Nucleus accumbens (tissue), 56 donors: ENCODE measurements around the gene CYP4F2.
A peak's percentile ranks its signal among the peaks of the same experiment; 100 is the strongest.
"Not testable (repeated sequence)": the region's sequence is repeated elsewhere in the genome, so short reads cannot be mapped to it uniquely, and the experiment has no call there.

ENCODE experiments used
- DNase-seq, 56 donors: peaks; one replicate each; lab custom pipeline; 2025; lab: John Stamatoyannopoulos, UW

CYP4F2 gene

GRCh38 chr19:15897738-15898276 is at the start of gene CYP4F2:
Gene CYP4F2, minus strand, starts transcription at chr19:15898074. Its CDS starts 463 bp downstream, at chr19:15897611.
- peak in 1 of 56 donors; percentile 0 for DNase-seq

DNA sequence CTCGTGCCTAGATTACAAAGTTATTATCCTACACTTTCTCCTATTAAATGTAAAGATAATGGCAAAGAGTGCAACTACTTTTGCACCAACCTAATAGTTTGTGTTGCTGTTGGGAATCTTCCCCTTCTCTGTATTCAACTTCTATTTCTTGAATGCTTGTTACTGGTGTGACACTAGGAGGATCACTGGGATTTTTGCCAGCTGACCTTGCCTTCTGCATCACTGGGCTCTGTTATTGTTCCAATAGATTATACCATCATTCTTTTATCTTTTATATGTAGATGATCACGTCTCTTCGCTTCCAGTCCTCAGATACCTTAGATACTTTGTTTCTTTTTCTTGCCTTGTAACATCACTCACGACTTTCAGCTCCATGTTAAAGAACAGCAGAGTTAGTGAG is 47.4 kb upstream of the CYP4F2 start:
- DNase-seq = no peak

DNA sequence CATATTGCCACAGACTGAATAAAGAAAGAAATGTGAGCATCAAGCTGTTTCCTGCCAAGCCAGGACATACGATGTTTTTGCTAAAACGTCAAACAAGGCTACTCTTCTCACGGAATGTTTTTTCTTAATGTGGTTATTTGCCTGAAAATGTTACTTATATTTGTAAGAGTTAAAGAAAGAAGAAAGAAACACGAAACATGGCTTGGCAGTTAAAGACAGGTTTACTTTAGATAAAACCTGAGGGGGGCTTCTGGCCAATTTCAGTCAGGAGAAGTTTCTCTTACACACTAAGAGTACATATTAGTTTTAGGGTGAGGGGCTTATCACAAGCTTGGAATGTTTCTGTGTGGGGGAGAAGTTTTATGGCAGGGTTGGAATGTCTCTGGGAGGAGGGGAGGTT is 46.5 kb upstream of the CYP4F2 start:
- no peak for DNase-seq

- no peak for DNase-seq
Observed at GRCh38 chr19:15937771-15938170, 39.9 kb upstream of the CYP4F2 start.

DNA sequence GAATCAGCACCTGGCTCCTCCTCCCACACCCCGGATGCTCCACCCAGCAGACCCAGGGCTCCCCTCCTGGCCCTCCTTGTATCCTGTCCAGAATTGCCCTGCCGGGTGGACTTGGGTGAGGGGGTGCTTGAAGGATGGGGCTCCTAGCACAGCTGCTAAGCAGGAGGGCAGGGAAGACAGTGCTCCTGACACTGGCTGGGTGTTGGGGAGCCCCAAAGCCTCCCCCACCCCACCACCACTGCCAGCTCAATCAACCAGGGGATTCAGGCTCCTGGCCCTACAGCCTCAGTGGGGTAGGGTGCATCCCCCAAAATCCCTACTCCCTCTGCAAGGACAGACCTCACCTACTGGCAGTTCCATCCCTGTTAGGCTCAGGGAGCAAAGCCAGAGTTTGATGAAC is 39.1 kb upstream of the CYP4F2 start:
- DNase-seq = no peak

GRCh38 chr19:15936173-15936572 is 38.3 kb upstream of the CYP4F2 start:
- no peak for DNase-seq

DNA sequence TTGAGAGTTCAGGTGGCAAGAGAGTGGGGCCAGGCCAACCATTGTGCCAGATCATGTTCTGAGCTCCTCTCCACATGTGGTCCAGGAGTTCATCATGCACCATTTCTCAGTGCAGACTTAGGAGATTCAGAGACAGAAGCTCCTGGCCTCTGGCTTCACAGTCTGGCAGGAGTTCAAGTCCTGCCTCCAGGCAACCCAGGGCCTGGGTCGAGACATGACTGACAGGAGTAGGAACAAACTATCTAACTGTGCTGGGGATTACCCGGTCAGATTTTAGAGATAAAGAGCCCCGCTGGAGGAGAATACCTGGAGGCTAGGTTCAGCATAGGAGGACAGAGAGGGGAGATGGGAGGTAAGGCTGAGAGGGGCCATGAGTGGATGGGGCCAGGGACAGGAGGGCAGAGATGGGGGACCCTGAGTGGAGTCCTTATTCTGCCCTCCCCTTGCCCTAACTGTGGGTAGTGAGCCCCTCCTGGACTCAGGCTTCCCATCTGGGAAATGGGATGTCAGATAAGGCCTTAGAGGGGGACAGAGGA is 37.4 kb upstream of the CYP4F2 start:
- peak in 1 of 56 donors; percentile 22 for DNase-seq

DNA sequence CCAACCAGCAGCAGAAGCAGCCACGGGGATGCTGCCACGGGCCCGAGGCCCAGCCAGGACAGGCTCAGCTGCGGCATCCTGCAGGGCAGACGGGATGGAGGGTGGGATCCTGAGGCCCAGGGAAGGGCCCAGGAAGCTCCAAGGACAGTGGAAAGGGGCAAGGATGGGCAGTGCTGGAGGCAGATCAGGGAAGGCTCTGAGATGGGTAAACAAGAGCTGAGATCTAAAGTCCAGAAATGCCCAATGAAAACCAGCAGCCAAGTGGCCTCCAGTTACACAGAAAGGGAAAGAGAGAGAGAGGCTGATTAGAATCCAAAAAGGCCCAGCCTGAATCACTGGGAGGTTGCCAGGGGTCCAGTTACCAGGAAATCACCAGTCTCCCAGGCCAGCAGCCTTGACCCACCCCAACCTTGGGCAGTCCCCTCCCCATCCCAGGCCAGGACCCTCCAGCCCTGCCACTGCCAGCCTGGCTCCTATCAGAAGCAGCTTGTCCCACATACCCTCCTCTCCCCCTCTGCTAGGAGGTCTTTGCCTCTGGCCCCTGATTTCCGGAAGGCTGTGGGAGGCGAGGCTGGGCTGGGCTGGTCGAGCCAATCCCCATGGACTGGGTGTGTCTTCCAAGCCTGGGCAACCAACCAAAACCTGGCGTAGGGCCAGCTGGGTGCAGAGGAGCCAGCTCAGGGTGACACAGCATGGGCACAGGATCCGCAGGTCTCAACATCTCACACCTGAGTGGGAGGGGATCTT is 36.6 kb upstream of the CYP4F2 start, which contains the start of gene CYP4F11:
Gene CYP4F11, minus strand, starts transcription at position 198 of the 747 bp plus-strand sequence. Its CDS starts 121 bp downstream, at position 77.
- peak in 52 of 56 donors; percentile 2 to 85 (median 40) for DNase-seq

GRCh38 chr19:15933761-15934331 is 36.0 kb upstream of the CYP4F2 start:
- peak in 1 of 56 donors; percentile 5 for DNase-seq

GRCh38 chr19:15928321-15928720 is 30.4 kb upstream of the CYP4F2 start:
- DNase-seq = no peak

DNA sequence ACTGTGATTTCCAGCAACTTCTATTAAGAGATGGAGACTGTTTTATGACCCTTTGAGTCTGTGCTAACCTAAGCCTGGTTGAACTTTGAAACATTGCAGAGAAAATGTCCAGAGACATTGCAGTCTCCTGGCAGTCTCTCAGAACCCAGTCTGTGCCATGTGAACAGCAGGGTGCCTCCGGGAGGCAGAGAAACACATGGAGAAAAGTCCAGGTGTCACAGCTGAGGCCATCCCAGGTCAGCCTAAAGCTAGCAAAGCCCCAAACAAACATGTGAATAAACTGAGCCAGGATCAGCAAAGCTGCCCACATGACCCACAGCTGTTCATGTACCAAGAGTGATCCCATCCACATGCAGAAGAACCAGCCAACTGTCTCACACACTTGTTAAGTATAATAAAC is 28.6 kb upstream of the CYP4F2 start:
- no peak for DNase-seq

DNA sequence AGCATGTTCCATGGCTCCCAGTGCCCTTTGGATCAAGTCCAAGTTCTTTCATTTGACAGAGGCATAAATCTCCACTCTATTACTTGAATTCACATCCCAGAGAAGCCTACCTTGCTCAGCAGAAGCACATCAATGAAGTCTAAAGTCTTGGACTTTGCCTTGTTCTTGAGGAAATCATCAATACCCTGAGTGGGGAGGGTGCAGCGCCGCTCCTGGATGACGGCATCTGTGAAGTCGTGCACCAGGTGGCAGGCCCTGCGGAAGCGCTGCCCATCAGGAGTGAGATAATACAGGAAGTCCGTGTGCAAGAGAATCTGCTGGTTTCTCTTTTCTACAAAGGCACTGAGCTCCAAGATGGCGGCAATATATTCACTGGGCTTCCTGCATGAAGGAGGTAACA is 25.8 kb upstream of the CYP4F2 start:
- no peak for DNase-seq

DNA sequence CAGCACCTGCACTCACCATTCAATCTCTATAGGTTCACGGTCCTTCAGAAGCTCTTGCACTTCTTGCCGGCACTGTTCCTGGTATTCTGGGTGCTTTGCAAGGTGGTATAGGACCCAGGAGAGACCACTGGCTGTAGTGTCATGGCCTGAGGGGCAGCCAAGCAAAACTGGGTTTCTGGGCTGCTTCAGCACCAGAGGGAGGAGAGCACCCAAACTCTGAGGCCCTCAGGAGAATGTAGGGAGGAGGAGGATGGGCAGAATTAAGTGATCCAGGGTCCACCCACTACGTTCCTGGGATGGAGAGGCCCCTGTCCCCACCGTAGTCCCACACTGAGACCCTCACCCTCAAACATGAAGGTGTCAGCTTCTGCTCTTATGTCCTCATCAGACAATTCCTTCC is 24.1 kb upstream of the CYP4F2 start:
- DNase-seq = no peak

- no peak for DNase-seq
Observed at GRCh38 chr19:15919243-15919642, 21.4 kb upstream of the CYP4F2 start.

- DNase-seq = no peak
Observed at GRCh38 chr19:15915109-15915508, 17.2 kb upstream of the CYP4F2 start.

DNA sequence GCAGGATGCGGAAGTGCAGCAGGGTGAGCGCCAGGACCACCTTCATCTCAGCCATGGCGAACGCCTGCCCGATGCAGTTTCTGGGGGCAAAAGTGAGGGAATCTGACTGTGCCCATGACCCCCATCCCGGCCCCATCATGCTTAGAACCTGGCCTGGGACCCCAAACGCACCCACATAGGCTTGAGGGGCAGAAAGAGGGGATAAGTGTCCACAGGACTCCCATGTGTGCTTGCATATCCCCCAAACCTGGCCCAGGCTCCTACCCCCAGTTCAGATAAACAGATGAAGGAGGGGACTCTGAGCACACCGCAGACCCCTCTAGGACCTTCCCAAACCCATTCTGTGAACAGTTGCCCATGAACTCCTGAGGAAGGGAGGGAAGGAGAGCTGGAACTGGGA is 16.0 kb upstream of the CYP4F2 start:
- no peak for DNase-seq

GRCh38 chr19:15913384-15913783 is 15.5 kb upstream of the CYP4F2 start:
- DNase-seq = no peak

DNA sequence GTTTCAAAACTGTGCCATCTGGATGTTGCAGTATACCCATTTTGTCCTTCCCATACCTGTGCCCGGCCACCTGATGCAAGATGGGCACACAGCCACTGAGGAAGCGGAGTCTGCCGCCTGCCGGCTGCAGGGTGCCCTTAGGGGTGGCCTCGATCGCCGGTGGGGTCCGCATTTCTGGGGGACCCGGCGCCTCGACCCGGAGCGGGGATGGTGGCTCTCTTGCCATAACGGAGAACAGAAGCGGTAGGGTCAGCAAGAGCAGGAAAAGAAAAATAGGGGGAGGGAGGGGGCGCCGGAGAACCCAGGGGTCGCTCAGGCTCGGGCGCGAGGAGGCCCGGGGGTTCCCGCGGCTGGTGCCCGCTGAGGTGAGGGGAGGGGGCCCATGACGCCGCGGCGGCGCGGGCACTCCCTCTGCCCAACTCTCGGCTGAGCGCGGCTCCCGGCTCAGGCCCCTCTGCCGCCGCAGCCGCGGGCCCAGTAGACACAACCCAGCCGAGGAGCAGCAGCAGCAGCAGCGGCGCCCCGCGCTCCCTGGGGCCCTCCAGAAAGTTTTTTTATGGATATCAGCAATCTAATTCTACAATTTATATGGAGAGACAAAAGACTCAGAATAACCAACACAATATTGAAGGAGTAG is 13.8 kb upstream of the CYP4F2 start:
- no peak for DNase-seq

DNA sequence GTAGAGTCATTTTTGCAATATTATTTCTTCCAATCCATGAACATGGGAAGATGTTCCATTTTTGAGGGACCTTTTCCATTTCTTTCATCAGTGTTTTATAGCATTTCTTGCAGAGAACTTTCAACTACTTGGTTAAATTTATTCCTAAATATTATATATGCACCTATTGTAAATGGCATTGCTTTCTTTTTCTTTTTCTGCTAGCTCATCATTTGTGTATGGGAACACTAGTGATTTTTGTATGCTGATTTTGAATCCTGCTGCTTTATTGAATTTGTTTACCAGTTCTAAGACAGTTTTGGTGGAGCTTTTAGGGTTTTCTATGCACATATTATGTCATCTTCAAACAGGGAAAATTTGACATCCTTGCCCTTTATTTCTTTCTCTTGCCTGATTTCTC is 7.2 kb upstream of the CYP4F2 start:
- no peak for DNase-seq

- not testable (repeated sequence) for DNase-seq
Observed at GRCh38 chr19:15902898-15903297, 5.0 kb upstream of the CYP4F2 start.

DNA sequence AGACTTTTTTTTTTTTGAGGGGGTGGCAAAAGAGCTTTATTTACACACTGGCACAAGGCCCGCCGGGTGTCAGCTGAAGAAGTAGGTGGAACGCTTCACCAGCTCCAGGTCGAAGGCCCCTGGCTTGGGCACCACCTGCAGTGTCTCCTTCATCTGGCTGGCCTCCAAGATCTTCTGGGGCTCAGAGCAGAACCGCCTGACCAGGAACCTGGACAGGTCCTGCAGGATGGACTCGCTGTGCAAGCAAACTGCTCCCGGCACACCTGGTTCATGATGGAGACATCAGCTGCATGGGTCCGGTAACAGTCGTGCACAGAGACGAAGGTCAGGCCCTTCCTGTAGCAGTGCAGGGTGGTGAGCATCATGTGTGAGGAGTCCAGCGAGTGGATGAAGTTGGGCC is 4.4 kb upstream of the CYP4F2 start:
- no peak for DNase-seq
